Adrenal gland (tissue), 12 donors: ENCODE results near the gene TSFM. TPM values are rescaled to one million over a fixed set of nuclear protein-coding genes. Genes with fewer than 3 reads are reported as not detected.

Source experiments
- DNase-seq, 7 donors: peaks; one replicate each; pipeline ENCODE4 v3.0.0-alpha.2; 2019 to 2020
- H3K27ac ChIP-seq, 5 donors: fragments of 200-600 bp; sonication (generic) in 4 of 5; 1 replicate in 3 of 5; 2 replicates in 2 of 5; pipeline versions ENCODE4 v1.5.1 to v1.8.0; 2016 to 2020; ENCODE audit warnings: mild to moderate bottlenecking in 1 of 5
- H3K27me3 ChIP-seq: fragments of 200-600 bp; 2 replicates; pipeline ENCODE4 v1.8.0; 2021
- H3K36me3 ChIP-seq, 2 donors: fragments of 200-600 bp; replicated peaks in 1 of 2; 1 replicate in 1 of 2; 2 replicates in 1 of 2; pipeline versions ENCODE4 v1.5.1 to v1.8.0; 2018 to 2022
- H3K4me1 ChIP-seq, 2 donors: fragments of 200-600 bp; replicated peaks in 1 of 2; 1 replicate in 1 of 2; 2 replicates in 1 of 2; pipeline versions ENCODE4 v1.5.1 to v1.8.0; 2018 to 2021
- H3K4me3 ChIP-seq, 4 donors: fragments of 200-600 bp; sonication (generic) in 3 of 4; one replicate each; pipeline ENCODE4 v1.5.1; 2016 to 2018
- H3K9me3 ChIP-seq, 3 donors: fragments of 200-600 bp; sonication (generic) in 1 of 3; replicated peaks in 1 of 3; 1 replicate in 2 of 3; 2 replicates in 1 of 3; pipeline versions ENCODE4 v1.5.1 to v1.8.0; 2016 to 2021
- POLR2A ChIP-seq, 2 donors: fragments of 450-650 bp; IDR thresholded peaks; one replicate each; pipeline ENCODE4 v1.6.1; 2017; ENCODE audit warnings: antibody characterized with exemption in 2 of 2, mild to moderate bottlenecking in 2 of 2, moderate library complexity in 1 of 2
- WGBS, 4 donors: extraction: QIAGEN DNeasy Blood & Tissue Kit in 2 of 4; methylation state at CpG; one replicate each; pipeline versions ENCODE4 v1.1.5 to v1.1.7; 2013 to 2017; 5-methylcytosine and 5-hydroxymethylcytosine counted together
- intact Hi-C, 2 donors: fragments of 100-400 bp; cut with DNase I; formaldehyde crosslinking; loops; one replicate each; pipeline versions ENCODE4 v1.14.1 to v1.15.0; 2022 to 2023
- polyA plus RNA-seq, 3 donors: library from polyadenylated mRNA; stranded (reverse); fragments of 200-250 nt in 2 of 3; fragments of 350-450 nt in 1 of 3; fragmentation: Illumina TruSeq in 1 of 3; extraction: RNeasy Lipid Tissue Mini Kit (QIAGEN cat#74804) in 1 of 3; gene quantifications; one replicate each; pipeline ENCODE4 v1.2.3, GENCODE V29; 2013 to 2014
- total RNA-seq, 9 donors: library from RNA; depleted of rRNA in 4 of 9; stranded (reverse); fragments of >200 nt in 4 of 9; fragments of 120-200 nt in 1 of 9; fragmentation: NEBNext Ultra II Directional in 1 of 9; extraction: Animal tissue kit (Norgen Biotek cat#: 25700) in 1 of 9; gene quantifications; one replicate each; pipeline versions ENCODE4 v1.1.0 to v1.2.4, GENCODE V29; 2013 to 2023
- TF ChIP-seq, protein P1 (sequence below), 6 experiments: fragments of 450-650 bp in 4 of 6; fragments of 200-600 bp in 2 of 6; sonication (generic) in 1 of 6; IDR thresholded peaks; 1 replicate in 5 of 6; 2 replicates in 1 of 6; pipeline versions ENCODE4 v1.5.1 to v1.8.0; 2016 to 2021; ENCODE audit warnings: antibody characterized with exemption in 6 of 6, mild to moderate bottlenecking in 2 of 6, moderate library complexity in 1 of 6
- donor health status: healthy with polysubstance abuse.
- donor health status: Bipolar disorder and iron deficiency.
- donor health status: DM: yes; HTN: yes; CAD: no.
- donor health status: DM: no; HTN: no; CAD: no.
- donor health status: DM: no; HTN: no; CAD: no.
- donor health status: DM: yes; HTN: yes; CAD: no.

The TSFM gene
- total and polyA plus RNA-seq, 12 donors, result 31.5 to 107 (median 69.5) TPM

DNA sequence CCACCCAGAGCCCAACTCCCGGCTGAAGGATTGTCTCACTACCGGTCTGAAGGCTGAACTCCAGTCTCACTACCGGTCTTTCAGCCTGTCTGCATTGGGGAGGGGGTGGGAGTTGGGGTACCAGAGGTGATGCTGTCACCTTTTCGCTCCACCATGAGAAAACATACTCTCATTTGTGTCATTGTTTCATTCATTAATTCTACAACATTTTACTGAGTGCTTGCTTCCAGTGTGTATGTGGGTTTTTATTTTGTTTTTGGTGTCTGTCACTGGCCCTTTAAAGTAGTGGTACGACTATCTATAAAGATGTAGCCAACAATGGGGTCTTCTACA, 30.0 kb upstream of the TSFM start:
- intact Hi-C loops, result no loop called here
- H3K4me1 ChIP-seq, result peaks cover 8 to 33% of the 10 kb centered on the region in 2 donors

DNA sequence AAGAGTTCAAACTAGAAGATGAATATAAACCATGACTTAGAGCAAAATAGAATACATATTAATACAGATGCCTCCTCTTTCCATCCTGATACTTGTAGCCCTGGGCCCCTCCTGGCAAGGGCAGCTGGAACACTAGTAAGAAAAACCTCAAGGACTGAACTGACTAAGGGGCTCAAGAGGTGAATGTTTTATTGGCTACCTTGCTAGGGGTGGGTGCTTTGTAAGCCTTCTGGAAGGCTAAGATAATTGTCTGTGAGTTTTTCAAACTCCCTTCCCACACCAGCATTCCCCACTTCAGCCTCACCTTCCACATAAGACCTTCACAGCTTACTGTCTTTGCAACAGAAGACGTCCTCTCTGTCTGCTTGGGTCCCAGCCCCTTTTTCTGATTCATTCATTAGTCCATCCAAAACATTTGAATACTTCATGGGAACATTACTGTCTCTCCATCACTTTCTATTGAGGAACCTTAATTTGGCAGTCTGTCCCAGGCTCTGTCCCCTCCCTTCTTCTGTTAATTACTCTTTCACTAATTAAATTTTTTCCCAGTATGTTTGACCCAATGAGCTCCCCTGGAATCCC, 28.7 kb upstream of the TSFM start:
- Histone ChIP-seq H3K4me3 (no peak overlapping the region), H3K27me3 (no peaks in the 10 kb centered on the region), H3K9me3 (no peaks in the 10 kb centered on the region), H3K27ac (peak overlapping the region in 2 of 5 donors; percentile 6 to 20), H3K4me1 (peaks cover 8 to 33% of the 10 kb centered on the region in 2 donors), H3K36me3 (peaks cover 0 to 36% of the 10 kb centered on the region in 2 donors)
- 13 to 25% (median 18%) methylated on average over 1 of the region's 1 CpG for WGBS, 4 donors
- no peak for TF ChIP-seq POLR2A (IDR thresholded peaks at IDR 0.05)
- TF ChIP-seq, protein P1, sequence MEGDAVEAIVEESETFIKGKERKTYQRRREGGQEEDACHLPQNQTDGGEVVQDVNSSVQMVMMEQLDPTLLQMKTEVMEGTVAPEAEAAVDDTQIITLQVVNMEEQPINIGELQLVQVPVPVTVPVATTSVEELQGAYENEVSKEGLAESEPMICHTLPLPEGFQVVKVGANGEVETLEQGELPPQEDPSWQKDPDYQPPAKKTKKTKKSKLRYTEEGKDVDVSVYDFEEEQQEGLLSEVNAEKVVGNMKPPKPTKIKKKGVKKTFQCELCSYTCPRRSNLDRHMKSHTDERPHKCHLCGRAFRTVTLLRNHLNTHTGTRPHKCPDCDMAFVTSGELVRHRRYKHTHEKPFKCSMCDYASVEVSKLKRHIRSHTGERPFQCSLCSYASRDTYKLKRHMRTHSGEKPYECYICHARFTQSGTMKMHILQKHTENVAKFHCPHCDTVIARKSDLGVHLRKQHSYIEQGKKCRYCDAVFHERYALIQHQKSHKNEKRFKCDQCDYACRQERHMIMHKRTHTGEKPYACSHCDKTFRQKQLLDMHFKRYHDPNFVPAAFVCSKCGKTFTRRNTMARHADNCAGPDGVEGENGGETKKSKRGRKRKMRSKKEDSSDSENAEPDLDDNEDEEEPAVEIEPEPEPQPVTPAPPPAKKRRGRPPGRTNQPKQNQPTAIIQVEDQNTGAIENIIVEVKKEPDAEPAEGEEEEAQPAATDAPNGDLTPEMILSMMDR (IDR thresholded peaks at IDR 0.05), result no peak
- intact Hi-C loops, result no loop called here
- DNase-seq, result no peak

More for the DNA sequence above, 30.0 kb upstream of the TSFM start:
- WGBS, 4 donors, result 0 to 4% (median 2%) methylated on average over 3 to 5 of the region's 5 CpGs
- no peaks in the 10 kb centered on the region for H3K9me3 ChIP-seq
- TF ChIP-seq POLR2A (IDR thresholded peaks at IDR 0.05), result no peak
- TF ChIP-seq, protein P1 (IDR thresholded peaks at IDR 0.05), result no peak
- peak overlapping the region in 4 of 5 donors; percentile 5 to 98 (median 74) for H3K27ac ChIP-seq
- no peaks in the 10 kb centered on the region for H3K27me3 ChIP-seq
- DNase-seq, result no peak
- peaks cover 0 to 36% of the 10 kb centered on the region in 2 donors for H3K36me3 ChIP-seq
- H3K4me3 ChIP-seq, result peak overlapping the region in 1 of 4 donors; percentile 18

DNA sequence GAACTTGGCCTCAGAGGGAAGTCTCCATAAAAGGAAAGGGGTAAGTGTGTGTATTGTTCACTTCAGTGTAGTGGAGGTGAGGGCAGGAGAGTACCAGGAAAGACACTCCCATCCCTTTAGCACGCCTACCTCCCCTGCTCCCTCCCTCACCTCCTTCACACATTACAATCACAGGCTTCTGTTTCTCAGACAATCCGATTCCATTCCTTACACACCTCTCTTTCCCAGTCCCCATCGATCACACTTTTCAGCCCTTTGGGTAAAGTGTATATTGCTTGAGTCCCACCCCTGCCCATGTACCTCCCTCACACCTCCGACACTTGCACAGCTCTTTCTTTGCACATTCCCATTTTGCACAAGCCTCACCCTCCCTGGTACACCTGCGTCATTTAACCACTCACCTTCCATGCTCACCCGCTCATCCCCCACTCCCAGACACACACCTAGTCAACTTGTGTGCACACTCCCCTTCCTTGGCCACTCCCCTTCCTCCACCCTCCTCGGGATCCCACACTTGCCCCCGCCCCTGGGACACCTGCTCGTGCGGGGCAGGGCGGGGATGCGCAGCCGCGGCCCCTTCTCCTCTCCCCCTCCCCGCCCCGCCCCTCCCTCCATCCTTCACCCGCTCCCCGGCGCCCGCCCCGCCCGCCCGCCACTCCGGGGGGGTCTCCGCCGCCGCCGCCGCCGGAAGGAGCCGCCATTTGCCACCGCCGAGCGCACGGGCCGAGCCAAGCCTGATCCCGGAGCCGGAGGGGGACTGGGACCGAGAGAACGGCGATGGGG, 28.0 kb upstream of the TSFM start, which contains the start of gene MARCHF9:
TSS of gene MARCHF9 (plus strand) at position 693 of the 783 bp plus-strand sequence. CDS start 426 bp downstream, outside the sequence.
- peak within 1 kb of the TSS in 2 of 4 donors; percentile 73 to 92 for H3K4me3 ChIP-seq
- no peak for TF ChIP-seq POLR2A (IDR thresholded peaks at IDR 0.05)
- TF ChIP-seq, protein P1 (IDR thresholded peaks at IDR 0.05), result no peak
- H3K4me1 ChIP-seq, result peaks cover 8 to 33% of the 10 kb centered on the region in 2 donors
- peaks cover 0 to 33% of the 10 kb centered on the region in 2 donors for H3K36me3 ChIP-seq
- intact Hi-C loops, result no loop called here
- 1 to 2% (median 2%) methylated on average over 11 to 39 of the region's 41 CpGs for WGBS, 4 donors
- DNase-seq, result peak; percentile 60 to 81 (median 72)
- H3K27me3 ChIP-seq, result no peaks in the 10 kb centered on the region
- H3K27ac ChIP-seq, result peak within 1 kb of the TSS in 2 of 5 donors; percentile 38 to 65
- H3K9me3 ChIP-seq, result no peaks in the 10 kb centered on the region

DNA sequence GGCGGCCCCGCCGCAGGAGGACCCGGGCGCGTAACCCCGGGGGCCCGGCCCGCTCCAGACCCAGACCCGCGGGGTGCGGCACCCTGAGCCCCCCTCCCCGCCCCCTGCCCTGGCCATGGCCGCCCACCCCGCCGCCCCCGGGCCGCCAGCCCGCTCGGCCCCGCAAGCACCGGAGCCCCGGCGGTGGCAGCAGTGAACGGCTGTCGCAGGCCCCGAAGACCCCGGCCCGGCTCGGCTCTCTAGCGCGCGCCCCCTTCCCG, 27.5 kb upstream of the TSFM start:
- Histone ChIP-seq H3K36me3 (peaks cover 0 to 28% of the 10 kb centered on the region in 2 donors), H3K4me3 (peak overlapping the region in 2 of 4 donors; percentile 73 to 92), H3K27me3 (no peaks in the 10 kb centered on the region), H3K4me1 (peaks cover 8 to 33% of the 10 kb centered on the region in 2 donors), H3K9me3 (no peaks in the 10 kb centered on the region), H3K27ac (peak overlapping the region in 2 of 5 donors; percentile 38 to 65)
- intact Hi-C loops, result no loop called here
- TF ChIP-seq, protein P1 (IDR thresholded peaks at IDR 0.05), result no peak
- TF ChIP-seq POLR2A (IDR thresholded peaks at IDR 0.05), result no peak
- no peak for DNase-seq
- 0% methylated on average over 12 to 34 of the region's 34 CpGs; no CpG with 5 or more reads in 2 of the 4 donors for WGBS, 4 donors
